AG09319 (cell line): ENCODE data around the gene FARP1.
A peak's percentile ranks its signal among the peaks of the same experiment; 100 is the strongest.

Experiments used
- DNase-seq: peaks from one replicate; pipeline ENCODE4 v3.0.0-alpha.2; 2010; ENCODE audit warnings: low read depth; ENCODE audit errors: extremely low read depth
- CTCF ChIP-seq: IDR thresholded peaks from 2 replicates; pipeline ENCODE4 v1.5.1; 2011; ENCODE audit warnings: low read depth, mild to moderate bottlenecking, inconsistent platforms, low read length, moderate library complexity

The FARP1 gene

DNA sequence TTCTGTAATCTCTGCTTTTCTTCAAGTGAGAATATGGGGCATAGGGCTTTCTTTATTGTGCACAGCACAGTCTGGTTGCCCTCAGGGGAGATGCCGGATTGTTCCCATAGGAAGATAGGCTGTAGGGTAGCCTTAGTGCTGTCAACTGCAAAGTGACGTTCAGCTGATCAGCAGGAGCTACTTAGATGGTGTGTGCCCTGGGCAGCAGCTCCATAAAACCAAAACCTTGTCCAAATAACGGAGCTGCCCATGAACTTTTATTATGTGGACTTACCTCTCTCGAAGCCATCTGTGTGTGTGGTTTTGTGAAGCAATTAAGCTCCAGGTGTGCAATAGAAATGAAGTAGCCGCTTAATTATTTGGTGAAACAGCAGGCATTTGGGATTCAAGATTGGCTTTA, 154.2 kb downstream of the FARP1 start:
- DNase-seq = no peak
- no peak for TF ChIP-seq CTCF

DNA sequence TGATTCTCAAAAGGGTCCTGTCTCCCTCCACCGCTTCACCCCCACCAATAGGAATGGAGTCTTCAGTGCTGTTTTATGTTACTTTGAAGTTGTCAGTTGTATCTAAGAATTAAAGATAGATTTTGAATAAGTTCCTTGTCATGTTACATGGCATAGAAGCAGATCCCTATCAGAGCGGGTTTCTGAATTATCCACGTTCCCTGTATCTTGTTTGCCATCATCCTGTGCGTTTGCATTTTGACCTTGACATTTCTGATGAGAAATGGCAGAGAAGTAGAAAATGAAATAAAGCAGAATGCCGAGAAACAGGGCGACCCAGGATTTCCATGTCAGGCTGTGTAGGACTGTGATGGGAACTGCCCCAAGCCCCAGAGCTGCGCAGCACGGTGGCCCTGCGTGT, 154.9 kb downstream of the FARP1 start:
- DNase-seq = no peak
- no peak for TF ChIP-seq CTCF

DNA sequence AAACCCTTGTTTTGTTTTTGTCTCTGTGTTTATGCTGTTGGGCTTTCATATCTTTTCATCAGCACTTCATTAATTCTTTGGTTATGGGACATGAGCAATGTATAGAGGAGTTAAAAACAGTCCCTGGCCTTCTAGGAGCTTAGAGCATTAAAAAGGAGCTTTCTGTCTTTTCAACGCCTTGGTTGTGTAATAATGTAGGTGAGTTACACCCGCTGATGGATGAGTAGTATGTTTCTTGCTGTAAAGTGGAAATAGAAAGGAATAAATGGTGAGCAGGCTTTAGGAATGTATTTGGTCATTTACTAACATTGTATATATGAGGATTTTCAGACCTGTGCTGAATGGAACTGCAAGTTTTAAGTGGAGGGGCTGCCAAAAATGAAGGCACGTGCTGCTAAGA, 155.7 kb downstream of the FARP1 start:
- no peak for TF ChIP-seq CTCF
- no peak for DNase-seq

GRCh38 chr13:98299235-98299965, 156.5 kb downstream of the FARP1 start:
- no peak for DNase-seq
- TF ChIP-seq CTCF = no peak

DNA sequence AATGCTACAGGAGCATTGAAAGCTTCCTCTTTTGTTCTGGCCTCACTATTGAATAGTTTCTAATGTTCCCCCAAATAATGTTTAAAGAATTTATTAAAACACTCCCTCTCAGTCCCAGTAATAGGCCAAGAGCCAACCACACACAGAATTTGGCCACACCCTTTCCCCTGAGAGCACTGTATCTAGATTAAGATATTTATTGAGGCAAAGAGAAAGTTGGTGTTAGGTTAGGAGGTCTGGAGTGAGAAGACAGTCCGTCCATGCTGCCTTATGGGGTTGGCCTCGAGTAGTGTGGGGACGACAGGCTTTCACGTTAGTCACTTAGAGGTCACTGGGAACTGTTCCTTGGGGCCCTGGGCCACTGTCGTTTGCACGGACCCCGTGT, 157.1 kb downstream of the FARP1 start:
- DNase-seq = no peak
- no peak for TF ChIP-seq CTCF

- DNase-seq = peak; percentile 14
- no peak for TF ChIP-seq CTCF
Observed at GRCh38 chr13:98300956-98301641, 158.2 kb downstream of the FARP1 start.

DNA sequence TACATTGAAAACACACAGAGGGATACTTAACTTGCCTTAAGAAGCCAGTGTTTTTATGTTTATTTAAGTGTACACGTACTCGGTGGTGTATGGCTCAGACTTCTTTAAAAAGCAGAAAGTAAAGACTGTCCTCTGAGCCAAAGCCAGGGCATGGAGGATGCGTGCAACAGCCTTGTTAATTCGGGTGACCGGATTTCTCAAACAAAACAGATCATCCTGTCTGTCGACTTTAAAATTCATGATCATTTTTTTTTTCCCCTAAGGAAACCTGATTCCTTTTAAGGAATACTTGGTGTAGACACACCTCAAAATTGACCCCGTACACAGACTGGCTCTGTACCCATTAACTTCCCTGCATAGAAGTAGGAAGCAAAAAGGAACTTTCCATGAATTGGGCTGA, 158.8 kb downstream of the FARP1 start:
- DNase-seq = peak; percentile 3
- no peak for TF ChIP-seq CTCF
